Raji (cell line): Measurements from ENCODE around the gene IFI6.

Experiments
- POLR2A ChIP-seq: IDR thresholded peaks from 2 replicates; pipeline ENCODE4 v1.6.1; 2011; ENCODE audit warnings: low read depth, low read length, control low read depth; ENCODE audit not compliant: insufficient read depth

IFI6 gene

GRCh38 chr1:27626031-27626935, 45.7 kb downstream of the IFI6 start:
- no peak for TF ChIP-seq POLR2A

GRCh38 chr1:27624467-27625178, 47.4 kb downstream of the IFI6 start:
- no peak for TF ChIP-seq POLR2A

GRCh38 chr1:27623327-27624212, 48.4 kb downstream of the IFI6 start:
- TF ChIP-seq POLR2A = no peak

- no peak for TF ChIP-seq POLR2A
These were observed 49.2 kb downstream of the IFI6 start for GRCh38 chr1:27622828-27623227.

GRCh38 chr1:27621051-27621920, 50.7 kb downstream of the IFI6 start:
- no peak for TF ChIP-seq POLR2A

DNA sequence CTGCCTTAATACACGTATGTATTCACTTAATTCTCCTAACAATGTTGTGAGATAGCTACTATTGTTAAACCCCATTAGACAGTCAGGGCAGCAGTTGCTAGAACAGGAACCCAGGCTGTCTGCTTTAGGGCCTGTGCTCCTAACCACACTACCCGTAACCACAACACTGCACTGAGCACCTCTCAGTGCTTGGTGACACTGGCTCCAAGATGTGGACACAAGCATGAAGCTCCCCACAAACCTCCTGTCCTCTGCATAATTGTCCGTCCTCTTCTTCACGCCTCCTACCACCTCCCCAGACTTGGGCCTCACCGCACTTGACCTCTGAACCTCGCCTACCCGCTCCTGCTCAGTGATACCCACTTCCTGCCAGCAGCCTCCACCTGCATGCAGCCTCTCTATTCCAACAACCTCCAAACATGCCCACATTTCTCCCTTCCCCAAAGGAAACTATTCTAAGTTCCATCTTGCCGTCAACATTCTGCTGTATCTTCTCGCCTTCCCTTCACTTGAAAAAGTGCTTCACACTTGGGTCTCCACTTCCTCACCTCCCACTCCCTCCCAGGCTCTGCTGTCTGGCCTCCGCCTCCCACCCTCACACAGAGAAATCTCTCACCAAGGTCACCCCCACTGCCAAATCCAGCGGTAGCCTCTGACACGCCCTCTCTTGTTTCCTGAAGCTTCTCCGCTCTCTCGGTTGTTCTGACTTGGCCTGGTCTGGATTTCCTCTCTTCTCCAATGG, 53.5 kb downstream of the IFI6 start:
- no peak for TF ChIP-seq POLR2A

DNA sequence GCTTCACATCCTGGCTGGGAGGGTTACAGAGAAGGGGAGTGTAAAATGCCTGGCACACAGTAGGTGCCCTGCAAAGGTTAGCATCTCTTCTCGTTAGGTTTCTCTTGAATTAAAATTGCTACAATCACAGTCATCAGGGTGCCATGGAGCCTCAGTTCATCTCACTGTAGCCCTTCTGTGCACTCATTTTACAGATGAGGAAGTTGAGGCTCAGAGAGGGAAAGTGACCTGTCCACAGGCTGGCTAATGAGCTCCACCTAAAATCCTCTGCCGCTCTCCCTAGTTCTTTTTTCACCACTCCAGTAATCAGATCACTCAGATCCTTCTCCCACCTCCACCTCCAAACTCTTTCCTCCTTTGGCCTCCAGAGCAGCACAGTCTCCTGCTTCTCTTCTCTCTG, 54.6 kb downstream of the IFI6 start:
- no peak for TF ChIP-seq POLR2A

GRCh38 chr1:27616441-27616840, 55.6 kb downstream of the IFI6 start:
- 0 out of 2 replicates have a peak, but pooled peaks have one; percentile 5 for TF ChIP-seq POLR2A
